LHCN-M2 (cell line): ENCODE measurements around the gene CDC6. TPM values are rescaled to one million over a fixed set of nuclear protein-coding genes. Genes with fewer than 3 reads are reported as not detected.

Experiments
- DNase-seq: peaks from one replicate; pipeline ENCODE4 v3.0.0-alpha.2; 2012; ENCODE audit warnings: low read depth
- total RNA-seq: library from RNA; depleted of rRNA; stranded (reverse); fragments of >200 nt; gene quantifications from 2 replicates; pipeline ENCODE4 v1.2.3, GENCODE V29; 2014

CDC6 gene
- total RNA-seq, 1 experiment from 2014 or later, result 46.6 TPM

DNA sequence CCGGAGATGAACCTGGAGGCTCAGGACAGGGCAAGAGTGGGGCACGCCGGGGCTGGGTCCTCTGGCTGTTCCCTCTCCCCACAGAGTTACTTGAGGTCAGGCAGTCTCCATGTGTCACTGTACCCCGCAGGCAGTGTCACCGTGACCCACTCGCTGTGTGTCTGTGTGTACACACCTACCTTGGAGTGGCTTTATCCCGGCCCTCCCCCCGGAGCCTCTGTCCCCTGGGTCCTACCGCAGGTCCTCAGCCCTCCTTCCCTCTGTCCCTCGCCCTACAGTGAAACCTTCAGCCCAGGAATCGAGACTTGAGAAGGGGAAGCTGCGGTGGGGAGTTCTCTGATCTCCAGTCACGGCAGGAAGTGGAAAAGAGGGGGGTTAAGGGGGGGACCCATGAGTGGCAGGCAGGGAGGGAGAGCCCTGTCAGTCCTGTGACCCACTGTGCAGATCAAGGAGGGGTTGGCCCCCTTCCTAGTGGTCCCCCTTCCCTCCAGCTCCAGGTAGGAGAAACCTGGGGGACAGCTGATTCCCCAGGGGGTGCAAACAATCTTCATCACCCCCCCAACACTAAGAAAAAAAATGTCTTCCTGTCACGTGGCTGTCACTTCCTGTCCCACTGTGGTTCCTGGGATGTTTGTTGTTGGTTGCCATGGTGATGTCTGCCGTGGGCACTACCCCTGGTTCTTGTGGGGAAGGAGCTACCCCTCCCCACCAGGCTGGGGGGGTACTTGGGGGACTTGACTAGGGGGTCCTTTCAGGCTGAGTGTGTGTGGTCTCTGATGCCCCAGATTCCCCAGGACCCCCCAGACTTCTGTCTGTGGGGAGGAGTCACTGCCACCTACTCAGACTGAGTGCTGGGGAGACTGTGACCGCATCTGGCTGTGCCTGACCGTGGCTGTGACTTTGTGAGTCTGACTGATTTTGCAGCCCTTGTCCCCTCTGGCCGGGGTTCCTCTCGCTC lies 35.0 kb downstream of the CDC6 start:
- peak; percentile 84 for DNase-seq

DNA sequence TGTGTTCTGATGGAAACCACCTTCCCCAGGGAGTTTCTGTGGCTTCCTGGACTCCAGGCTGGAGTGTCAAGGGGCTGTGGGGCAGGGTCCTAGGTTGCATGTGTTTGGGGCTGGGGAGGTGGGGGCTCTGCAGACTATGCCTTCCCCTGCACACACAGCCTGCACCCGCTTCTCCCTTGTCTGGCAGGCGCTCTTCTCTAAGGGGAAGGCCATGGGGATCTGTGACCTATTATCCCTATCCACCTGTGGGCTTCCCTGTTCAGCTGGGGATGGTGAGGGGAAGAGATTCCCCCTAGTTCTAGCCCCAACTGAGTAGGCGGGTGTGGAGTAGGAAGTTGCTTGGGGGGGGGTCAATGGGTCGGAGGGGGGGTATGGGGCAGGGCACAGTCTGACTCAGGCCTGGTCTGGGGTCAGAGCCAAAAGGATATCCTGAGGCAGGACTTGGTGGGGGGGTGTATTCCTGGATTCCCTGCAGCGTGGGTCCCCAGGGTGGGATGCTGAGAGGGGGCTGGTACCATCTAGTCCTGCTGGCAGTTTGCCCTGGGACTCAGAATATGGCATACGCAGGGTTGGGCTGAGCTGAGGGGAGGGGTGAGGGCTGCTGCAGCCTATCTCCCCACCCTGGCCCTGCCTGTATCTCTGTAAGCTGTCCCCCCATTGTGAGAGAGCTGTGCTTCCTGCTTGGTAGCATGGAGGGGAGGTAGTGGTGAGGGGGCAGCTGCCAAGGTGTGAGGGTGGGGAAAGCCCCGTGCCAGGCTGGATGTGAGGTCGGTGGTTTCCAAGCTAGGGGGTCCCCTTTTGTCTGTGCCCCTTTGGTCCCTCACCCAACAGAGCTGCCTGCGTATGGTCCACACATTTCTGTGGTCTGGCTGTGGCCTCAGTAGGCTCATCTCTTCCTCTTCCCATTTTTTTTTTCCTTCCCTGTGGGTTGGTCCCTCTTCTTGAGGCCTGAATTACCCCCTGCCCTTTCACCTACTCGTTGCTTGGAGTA lies 36.0 kb downstream of the CDC6 start:
- no peak for DNase-seq

DNA sequence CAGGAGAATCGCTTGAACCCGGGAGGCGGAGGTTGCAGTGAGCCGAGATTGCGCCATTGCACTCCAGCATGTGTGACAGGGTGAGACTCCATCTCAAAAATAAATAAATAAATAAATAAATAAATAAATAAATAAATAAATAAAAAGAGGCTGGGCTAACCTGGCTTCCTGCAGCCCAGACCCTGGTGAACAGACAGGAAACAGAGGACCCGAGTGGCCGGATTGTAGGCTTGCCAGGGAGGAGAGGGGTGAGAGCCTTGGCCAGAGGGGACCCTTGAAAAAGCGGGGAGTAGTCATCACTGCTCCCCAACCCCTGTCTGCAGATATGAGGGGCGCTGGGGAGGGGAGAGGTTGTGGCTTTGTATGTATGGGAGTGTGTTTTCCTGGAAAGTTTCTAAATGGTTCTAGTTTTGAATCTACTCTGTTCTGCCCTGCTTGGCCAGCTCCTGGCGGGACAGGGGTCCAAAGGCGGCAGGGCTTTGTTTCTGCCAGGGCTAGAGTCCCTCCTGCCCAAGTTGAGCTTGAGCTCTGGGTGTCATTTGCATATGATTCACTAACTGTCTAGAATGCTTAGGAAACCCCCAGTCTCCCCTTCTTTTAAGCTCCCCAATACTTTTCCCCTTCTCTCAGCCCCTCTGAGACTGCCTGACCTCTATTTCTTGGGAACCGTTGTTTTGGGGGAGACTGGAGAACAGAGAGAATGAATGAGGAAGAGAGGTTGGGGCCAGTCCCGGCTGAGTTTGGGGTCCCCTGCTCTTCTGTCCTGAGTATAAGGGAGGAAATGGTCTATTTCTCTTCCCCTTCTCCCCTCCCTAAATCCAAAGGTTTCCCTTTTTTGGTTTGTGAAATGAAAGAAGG lies 37.7 kb downstream of the CDC6 start:
- no peak for DNase-seq

DNA sequence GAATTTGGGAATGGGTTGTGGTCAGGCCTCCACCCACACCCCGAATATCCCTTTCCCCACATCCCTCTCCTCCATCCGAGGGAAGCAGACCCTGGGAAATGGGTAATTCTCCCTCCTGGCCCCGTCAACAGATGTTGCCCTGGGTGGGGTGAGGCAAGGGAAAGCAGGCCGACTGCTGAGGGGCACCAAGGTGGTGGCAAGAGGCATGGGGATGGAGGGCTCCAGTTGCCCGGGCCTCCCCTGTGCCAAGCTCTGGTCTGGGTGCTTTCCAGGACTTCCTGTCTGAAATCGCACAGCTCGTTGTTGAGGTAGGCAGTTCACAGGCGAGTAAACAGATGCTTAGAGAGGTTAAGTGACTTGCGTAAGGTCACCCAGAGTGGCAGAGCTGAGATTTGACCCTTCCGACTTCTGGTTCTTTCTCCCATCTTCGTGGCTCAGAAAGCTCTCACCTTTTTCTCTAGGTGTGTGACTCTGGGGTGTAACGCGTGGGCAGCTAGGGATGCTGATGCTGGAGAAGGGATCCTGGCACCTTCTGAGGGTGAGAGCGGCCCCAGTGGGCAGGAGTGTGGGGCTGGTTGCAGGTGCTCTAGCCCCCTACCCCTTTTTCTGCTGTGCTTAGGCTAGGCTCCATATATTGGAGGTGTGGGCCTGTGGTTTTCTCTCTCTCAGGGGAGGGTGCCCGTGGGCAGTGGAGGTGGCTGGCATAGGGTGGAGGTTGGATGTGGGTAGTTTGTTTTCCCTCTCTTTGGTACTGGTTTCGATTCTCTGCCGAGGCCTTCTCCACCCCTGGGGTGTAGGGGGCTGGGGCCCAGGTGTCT lies 38.5 kb downstream of the CDC6 start:
- no peak for DNase-seq

DNA sequence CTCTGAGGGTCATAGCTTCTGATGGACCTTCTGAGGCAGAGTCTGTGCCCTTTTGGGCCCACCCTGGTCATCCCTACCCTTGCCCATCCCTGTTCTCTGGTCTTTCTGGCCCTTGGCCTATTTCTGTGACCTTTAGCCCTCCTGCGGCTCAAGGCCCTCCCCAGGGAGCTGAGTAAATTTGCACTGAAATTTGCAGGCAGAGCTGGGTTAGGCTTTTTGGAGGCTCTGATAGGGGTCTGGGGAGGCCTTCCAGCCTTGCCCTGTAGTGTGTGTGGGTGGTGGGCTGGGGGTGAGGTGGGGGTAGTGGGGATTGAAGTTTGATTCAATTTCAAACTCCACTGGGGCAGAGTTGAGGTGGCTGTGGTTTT lies 39.1 kb downstream of the CDC6 start:
- DNase-seq, result peak; percentile 70

DNA sequence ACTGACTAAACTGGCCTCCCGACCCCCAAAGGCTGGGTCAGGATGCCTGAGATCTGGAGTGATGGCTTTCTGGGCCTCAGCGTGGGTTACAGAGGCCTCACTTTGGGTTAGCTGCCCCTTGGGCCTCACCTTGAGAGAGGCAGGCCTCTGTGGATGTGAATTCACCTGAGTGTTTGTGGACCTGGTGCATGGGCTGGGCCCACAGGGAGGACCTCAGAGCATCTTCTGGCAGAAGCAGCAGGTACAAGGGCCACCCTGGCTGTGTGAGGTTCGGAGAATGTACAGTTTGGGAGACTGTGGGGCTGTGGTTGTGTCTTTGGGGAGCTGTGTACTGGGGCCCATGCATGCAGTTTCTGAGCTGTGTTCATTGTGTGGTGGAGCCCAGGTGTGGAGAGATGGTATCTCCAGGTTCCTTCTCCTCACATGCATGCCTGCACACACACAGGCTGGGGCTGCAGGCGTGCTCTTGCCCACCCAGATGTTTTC lies 39.6 kb downstream of the CDC6 start:
- no peak for DNase-seq

DNA sequence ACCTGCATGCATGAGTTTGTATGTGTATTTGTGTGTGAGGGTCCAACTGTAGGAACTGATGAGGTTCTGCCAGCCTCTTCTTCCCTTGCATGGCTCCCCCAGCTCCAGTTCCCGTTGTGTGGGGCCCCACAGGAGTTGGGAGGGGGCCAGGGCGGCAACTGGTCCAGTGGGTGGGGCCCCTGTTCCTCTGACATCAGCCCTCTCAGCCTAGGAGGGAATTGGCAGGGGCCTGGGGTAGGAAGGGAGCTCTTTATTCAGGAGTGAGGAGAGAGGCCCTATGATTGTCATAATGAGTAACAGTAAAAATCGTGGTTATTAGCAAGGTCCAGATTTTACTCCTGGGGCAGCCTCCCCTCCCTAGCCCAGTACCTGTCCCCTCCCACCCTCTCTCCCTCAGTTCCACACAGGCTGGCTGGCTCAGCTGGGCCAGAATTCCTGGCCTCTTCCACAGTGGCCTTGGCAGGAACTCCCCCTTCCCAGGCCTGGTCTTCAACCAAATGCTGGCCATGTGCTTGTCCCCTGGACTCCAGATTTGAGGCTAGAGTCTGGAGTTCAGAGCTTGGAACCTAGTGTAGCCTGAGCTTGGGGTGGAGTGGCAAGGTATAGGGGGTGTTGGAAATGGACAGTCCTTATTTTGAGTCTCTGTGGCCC lies 40.2 kb downstream of the CDC6 start:
- no peak for DNase-seq

DNA sequence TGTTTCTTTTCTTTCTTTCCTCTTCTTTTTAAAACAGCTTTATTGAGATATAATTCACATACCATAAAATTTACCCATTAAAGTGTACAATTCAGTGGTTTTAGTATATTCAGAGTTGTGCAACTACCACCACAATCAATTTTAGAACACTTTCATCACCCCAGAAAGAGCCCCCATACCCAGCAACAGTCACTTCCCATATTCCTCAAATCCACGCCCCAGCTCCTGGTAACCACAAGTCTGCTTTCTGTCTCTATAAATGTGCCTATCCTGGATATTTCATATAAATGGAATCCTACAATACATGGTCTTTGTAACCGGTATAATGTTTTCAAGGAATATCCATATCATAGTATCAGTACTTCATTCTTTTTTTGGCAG lies 40.7 kb downstream of the CDC6 start:
- DNase-seq, result no peak

DNA sequence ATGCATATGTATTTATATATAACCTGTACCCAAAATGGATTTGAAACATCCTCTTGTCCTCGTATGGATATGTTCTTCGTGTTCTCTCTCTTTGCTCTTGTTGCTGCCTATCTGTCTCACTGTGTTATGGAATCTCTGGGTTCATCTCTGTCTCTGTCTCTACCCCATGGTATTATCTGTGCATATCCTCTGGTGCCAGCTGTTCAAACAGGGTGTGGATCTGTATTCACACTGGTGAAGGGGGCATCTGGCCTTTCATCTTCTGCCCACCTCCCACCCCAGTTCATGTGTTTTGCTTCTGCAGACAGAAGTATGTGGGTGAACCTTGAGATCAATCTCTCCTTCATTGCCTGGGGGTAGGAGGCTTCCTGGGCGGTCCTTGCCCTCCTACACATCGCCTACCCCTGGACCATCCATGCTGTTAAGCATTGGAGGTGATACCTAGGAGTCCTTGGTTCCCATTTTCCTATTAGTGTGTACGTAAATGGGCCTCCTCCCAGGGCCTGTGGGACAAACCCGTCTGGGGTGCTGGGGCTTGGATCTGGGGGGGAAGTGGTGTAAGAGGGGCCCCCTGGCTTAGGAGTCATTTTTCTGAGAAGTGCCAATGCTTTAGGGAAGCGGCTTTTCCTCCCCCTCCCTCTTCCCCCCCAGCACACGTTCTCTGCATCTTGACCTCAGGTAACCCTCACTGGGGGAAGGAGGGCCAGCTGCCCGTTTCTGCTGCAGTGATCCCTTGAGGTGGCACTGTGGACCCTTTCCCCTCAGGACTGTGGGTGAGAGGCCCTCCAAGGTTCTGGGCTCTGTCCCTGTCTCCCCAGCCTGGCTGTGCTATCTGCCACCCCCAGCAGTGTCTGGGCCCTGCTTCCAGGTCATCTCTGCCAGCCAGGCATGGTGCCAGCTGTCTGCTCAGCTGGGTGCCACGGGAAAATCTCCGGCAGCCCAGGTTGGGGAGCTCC lies 42.4 kb downstream of the CDC6 start:
- no peak for DNase-seq

DNA sequence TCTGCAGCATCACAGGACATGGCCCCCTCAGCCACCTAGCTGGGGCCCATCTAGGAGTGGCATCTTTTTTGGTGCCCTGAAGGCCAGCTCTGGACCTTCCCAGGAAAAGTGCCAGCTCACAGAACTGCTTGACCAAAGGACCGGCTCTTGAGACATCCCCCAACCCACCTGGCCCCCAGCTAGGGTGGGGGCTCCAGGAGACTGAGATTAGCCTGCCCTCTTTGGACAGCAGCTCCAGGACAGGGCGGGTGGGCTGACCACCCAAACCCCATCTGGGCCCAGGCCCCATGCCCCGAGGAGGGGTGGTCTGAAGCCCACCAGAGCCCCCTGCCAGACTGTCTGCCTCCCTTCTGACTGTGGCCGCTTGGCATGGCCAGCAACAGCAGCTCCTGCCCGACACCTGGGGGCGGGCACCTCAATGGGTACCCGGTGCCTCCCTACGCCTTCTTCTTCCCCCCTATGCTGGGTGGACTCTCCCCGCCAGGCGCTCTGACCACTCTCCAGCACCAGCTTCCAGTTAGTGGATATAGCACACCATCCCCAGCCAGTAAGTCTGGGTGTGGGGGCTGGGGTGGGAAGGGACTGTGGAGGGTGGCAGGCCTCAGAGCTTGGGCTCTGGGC lies 43.3 kb downstream of the CDC6 start:
- DNase-seq, result no peak

DNA sequence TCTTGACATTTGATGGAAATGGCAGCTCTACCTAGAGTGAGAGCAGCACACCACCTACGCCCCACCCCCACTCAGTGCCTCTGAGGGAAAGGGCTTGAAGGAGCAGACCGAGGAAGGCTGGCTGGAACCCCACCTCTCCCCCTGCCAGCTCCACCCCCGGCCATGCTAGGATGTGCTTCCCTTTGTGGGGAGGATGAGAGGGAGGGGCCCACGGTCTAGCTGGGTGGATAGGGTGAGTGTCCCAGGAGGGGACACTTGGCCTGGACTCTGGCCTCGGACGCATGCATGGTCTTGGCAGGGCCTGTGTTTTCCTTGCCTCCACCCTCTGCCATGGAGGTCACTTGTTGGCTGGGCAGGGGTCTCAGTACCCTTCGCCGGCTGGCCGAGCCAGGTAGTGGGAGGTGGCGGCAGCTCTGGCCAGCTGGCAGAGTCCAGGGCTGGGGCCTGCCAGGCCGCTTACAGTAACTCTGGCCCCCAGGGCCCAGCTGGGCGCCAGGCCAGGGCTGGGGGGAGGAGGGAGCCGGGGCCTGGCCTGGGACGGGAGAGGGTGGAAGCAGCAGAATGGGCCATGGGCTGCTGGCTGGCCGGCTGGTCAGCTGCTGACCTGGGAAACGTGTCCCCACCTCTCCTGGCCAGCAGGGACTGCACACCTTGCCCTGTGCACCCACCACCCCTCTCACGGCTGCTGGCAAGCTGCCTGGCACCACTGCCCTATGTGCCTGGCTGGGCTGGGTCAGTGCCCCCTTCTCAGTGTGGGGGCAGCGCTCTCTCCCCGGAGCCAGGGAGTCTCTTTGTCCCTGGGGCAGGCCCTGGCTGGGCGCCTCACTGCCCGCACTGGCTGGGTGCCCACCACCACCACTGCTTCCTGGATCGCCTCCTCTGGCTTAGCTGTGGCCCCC lies 44.3 kb downstream of the CDC6 start:
- DNase-seq, result peak; percentile 62

DNA sequence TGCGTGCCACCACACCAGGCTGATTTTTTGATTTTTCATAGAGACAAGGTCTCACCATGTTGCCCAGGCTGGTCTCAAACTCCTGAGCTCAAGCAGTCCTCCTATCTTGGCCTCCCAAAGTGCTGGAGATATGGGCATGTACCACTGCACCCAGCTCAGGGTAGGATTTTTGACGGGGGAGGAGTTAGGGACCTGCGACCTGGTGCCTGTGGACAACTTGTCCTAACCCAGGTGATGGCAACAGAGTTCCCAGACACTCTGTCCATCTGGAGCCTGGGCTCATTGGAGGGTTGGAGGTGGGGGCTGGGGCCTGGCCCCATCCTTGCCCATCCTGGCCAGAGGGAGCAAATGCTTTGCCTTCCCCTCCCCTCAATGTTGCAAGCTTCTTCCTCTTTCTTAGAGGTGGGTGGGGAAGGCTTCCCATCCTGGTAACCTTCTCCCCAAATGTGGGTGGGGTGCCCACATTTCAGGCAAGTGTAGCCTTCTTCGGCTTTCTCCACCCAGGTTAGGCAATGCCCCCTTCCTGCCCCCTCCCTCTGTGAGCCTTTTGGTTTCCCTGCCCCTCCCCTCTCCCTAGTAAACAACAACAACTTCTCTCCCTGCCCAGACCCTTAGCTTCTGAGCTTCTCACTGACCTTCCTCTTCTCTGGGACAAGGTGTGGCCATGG lies 46.2 kb downstream of the CDC6 start:
- DNase-seq, result no peak

DNA sequence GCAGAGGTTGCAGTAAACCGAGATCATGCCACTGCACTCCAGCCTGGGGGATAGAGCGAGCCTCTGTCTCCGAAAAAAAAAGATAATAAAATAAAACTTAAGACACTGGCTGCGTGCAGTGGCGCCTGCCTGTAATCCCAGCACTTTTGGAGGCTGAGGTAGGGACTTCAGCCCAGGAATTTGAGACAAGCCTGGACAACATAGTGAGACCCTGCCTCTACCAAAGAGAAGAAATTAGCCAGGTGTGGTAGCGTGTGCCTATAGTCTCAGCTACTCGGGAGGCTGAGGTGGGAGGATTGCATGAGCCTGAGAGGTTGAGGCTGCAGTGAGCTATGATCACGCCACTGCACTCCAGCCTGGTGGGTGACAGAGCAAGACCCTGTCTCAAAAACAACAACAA lies 47.9 kb downstream of the CDC6 start:
- no peak for DNase-seq

DNA sequence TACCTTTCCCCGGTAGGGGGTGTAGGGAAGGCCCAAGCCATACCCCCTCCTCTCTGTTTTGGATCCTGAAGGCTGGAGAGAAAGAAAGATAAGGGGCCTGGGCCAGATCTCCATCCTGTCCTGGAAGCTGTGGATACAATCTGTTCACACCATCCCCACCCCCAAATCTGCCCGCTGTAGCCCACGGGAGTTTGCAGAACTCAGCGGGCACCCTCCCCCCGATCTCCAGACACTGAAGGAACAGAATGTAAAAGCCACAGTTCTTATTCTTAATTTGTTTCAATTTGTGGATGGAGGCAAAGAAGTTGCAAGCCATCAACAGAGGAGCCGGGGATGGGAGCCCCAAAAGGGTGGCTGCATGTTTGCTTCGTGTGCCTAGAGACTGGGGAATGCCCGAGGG lies 49.7 kb downstream of the CDC6 start:
- no peak for DNase-seq

DNA sequence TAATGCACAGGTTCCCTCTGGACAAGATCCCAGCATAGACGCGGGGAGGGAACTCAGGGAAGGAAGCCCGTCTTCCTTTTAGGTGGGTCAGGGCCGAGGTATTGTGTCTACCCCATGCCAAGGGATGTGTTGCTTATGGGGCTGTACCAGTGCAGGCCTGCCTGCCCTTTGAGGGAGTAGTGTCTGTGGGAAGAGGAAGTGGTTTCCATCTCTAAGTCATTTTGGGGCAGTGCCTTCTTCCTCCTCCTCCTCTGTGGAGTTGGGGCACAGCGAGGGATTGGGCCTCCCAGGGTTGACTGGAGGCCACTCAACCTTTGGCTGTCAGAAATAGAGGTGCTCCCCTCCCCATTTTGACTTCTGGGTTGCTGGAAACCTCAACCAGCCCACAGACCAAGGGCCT lies 50.4 kb downstream of the CDC6 start:
- no peak for DNase-seq

DNA sequence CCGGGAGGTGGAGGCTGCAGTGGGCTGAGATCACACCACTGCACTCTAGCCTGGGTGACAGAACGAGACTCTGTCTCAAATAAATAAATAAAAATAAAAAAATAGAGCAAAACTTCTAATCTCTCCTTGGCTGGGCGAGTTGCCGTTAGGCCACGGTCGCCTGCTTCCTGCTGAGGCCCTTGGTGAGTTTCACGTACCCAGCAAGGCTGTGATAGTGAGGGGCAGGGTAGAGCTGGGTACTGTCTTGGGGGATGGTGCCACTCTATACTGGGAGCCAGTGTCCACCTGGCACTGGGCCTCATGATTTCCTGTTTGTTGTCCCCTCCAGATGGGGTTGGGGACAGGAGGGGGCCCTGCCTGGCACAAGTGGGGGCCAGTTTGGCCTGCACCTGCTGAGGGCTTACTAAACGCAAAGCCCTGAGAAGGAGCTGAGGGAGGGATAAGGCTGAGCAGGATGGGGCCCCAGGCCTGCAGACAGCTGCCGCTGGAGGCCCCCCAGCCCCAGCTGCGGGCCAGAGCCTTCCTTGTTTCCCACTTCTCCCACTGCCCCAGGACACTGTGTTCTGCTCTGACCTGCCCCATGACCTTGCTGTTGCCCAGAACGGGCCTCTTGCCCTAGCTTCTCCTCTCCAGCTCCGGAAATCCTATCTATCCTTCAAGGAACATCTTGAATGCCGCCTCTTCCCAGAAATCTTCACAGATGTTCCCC lies 51.4 kb downstream of the CDC6 start:
- no peak for DNase-seq
